ENCODE data around the gene ADCY7. TPM values are rescaled to one million over a fixed set of nuclear protein-coding genes. Genes with fewer than 3 reads are reported as not detected.

The ADCY7 gene
- total and polyA plus RNA-seq, 9 of the 15 experiments (the other 6 are each of a cell fraction or from before 2014, with no cell fraction given), result 2.3 to 108 (median 28.6) TPM

GRCh38 chr16:50245417-50246298 is 20.7 kb upstream of the ADCY7 start (continued):
- TF ChIP-seq ZC3H11A (IDR thresholded peaks at IDR 0.05; ENCODE audit: low read depth, low read length) (no peak), ZNF280B (CRISPR knock-in tag; IDR thresholded peaks at IDR 0.05) (no peak), FIP1L1 (IDR thresholded peaks at IDR 0.05; ENCODE audit: low read depth, low read length, poor library complexity, severe bottlenecking) (no peak), RBM17 (IDR thresholded peaks at IDR 0.05; ENCODE audit: borderline replicate concordance, low read depth, low read length) (no peak), JUNB (CRISPR knock-in tag; conservative IDR thresholded peaks at IDR 0.05) (no peak), RFX7 (CRISPR knock-in tag; IDR thresholded peaks at IDR 0.05) (no peak), AFF1 (IDR thresholded peaks at IDR 0.05; ENCODE audit: low read depth in 1 of 2, partially characterized antibody in 2 of 2) (peak in 1 of 2 experiments; percentile 64), FOXM1 (IDR thresholded peaks at IDR 0.05; ENCODE audit: low read depth) (no peak), FOXM1 (CRISPR knock-in tag; IDR thresholded peaks at IDR 0.05; ENCODE audit: low read depth) (no peak), HDGF (IDR thresholded peaks at IDR 0.05) (no peak), FOSL1 (tag; conservative IDR thresholded peaks at IDR 0.05) (peak; percentile 91), ZNF583 (CRISPR knock-in tag; IDR thresholded peaks at IDR 0.05) (no peak), ZNF639 (CRISPR knock-in tag; conservative IDR thresholded peaks at IDR 0.05 in 1 of 2, IDR thresholded peaks at IDR 0.05 in 1 of 2) (peak in 1 of 2 experiments; percentile 65; a peak in 1 of 4 replicates), ZNF146 (CRISPR knock-in tag; IDR thresholded peaks at IDR 0.05; ENCODE audit: unreplicated experiment) (no peak), ZNF57 (CRISPR knock-in tag; IDR thresholded peaks at IDR 0.05) (no peak), ZNF133 (CRISPR knock-in tag; IDR thresholded peaks at IDR 0.05) (no peak), MCM2 (IDR thresholded peaks at IDR 0.05; ENCODE audit: low read depth) (no peak), STAT5A (IDR thresholded peaks at IDR 0.05; ENCODE audit: borderline replicate concordance, low read length) (peak; percentile 81), LARP7 (IDR thresholded peaks at IDR 0.05) (no peak), SP1 (CRISPR knock-in tag; IDR thresholded peaks at IDR 0.05) (0 out of 2 replicates have a peak, but pooled peaks have one; percentile 35)
